Measurements from ENCODE around the gene IPMK.
"Not testable (repeated sequence)": the region's sequence is repeated elsewhere in the genome, so short reads cannot be mapped to it uniquely, and the experiment has no call there.

The IPMK gene

DNA sequence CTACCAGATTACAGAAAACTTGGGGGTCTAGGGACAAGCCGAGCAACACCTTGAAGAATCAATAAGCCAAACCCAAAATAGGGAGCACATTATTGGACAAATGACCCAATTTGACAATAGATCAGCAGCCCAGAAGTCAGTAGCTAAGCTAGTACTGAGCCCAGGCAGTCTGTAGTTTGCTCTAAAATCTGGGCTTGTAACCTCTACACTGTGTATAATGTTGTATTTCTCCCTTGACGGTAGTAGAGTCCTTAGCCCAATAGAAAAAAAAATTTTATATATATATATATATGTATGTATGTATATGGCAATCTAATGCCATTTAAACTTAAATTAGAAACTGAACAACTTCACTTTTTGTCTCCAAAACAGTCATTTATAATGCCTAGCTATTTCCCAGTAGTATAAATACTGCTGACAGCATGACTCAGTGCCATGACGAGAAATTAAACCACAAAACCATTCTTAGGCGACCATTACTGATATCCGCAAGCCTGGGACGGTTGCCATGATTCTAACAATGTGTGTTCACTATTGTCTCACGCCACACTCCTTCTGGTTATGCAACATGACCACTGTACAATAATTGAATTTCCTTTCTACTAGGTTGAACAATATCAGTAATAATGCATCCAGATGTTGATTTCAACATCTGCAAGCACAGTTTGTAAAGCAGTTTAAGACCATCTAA is 110.5 kb downstream of the IPMK start:
- DNase-seq (ENCODE audit: low spot score in 2 of 2) (no peak), ATAC-seq (replicated peaks; ENCODE audit: extremely low read depth, poor library complexity, severe bottlenecking) (no peak)
- H3K27me3 Mint-ChIP-seq, result peaks cover 39% of the 10 kb centered on the region
- no peaks in the 10 kb centered on the region for H3K9me3 Mint-ChIP-seq
- no peak overlapping the region for H3K4me3 Mint-ChIP-seq
- no peak overlapping the region for H3K27ac Mint-ChIP-seq (ENCODE audit: low read depth)
- H3K4me1 Mint-ChIP-seq, result no peaks in the 10 kb centered on the region
- no peaks in the 10 kb centered on the region for H3K36me3 Mint-ChIP-seq (ENCODE audit: insufficient read depth)

DNA sequence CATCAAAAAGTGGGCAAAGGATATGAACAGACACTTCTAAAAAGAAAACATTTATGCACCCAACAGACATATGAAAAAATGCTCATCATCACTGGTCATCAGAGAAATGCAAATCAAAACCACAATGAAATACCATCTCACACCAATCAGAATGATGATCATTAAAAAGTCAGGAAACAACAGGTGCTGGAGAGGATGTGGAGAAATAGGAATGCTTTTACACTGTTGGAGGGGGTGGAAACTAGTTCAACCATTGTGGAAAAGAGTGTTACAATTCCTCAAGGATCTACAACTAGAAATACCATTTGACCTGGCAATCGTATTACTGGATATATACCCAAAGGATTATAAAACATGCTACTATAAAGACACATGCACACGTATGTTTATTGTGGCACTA is 111.8 kb downstream of the IPMK start:
- not testable (repeated sequence) for ATAC-seq (replicated peaks; ENCODE audit: extremely low read depth, poor library complexity, severe bottlenecking); H3K4me1 Mint-ChIP-seq; H3K36me3 Mint-ChIP-seq (ENCODE audit: insufficient read depth); H3K9me3 Mint-ChIP-seq; H3K4me3 Mint-ChIP-seq; DNase-seq (ENCODE audit: low spot score in 2 of 2); H3K27ac Mint-ChIP-seq (ENCODE audit: low read depth)
- peaks cover 36% of the 10 kb centered on the region for H3K27me3 Mint-ChIP-seq

DNA sequence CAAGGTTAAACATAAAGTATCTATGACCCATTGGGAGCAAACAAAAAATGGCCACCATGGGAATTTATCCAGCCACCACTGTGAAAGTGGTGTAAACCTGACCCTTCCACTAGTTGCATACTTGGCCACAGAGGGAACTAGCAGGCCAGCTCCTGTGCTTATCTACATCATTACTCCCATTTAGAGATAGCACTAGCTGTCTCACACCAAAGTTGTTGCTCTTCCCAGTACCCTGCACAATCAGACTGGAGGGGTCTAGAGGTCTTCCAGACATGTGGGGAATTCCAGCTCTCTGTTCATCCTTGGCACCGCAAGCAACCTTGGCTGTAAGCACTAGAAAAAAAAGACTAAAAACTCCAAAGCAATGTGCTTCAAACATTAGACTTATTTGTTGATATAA is 113.9 kb downstream of the IPMK start:
- DNase-seq (ENCODE audit: low spot score in 2 of 2) (no peak), ATAC-seq (replicated peaks; ENCODE audit: extremely low read depth, poor library complexity, severe bottlenecking) (no peak)
- H3K4me1 Mint-ChIP-seq, result no peaks in the 10 kb centered on the region
- peaks cover 36% of the 10 kb centered on the region for H3K27me3 Mint-ChIP-seq
- no peaks in the 10 kb centered on the region for H3K36me3 Mint-ChIP-seq (ENCODE audit: insufficient read depth)
- H3K27ac Mint-ChIP-seq (ENCODE audit: low read depth), result no peak overlapping the region
- no peak overlapping the region for H3K4me3 Mint-ChIP-seq
- no peaks in the 10 kb centered on the region for H3K9me3 Mint-ChIP-seq

DNA sequence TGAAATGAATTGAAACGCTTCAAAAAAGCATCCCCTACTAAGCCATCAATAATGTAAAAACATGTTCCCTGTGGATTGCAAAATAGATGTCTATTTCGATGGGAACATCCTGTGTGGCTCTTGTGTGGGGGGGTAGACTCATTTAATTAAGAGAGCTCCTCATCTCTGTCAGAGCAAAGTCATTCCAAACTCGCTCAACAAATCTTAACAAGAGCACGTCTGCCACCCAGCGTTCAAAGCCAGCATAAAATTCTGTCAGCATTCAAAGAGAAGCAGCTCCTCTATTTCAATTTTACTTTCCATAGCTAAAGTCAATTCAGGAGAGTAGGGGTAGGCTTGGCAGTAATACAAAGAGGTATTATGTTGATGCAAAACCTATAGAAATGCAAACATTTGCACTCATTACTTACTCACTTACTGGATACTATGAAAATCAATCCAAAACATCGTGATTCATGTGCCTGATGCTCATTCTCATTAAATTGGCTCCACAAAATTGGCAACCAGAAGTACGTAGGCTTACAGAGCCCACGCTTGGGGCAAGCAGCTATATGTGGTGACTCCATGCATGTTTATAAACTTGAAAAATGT is 114.9 kb downstream of the IPMK start:
- ATAC-seq (replicated peaks; ENCODE audit: extremely low read depth, poor library complexity, severe bottlenecking), result no peak

GRCh38 chr10:58150290-58150689 is 117.4 kb downstream of the IPMK start:
- Mint-ChIP-seq H3K9me3 (no peaks in the 10 kb centered on the region), H3K4me1 (no peaks in the 10 kb centered on the region), H3K36me3 (ENCODE audit: insufficient read depth) (no peaks in the 10 kb centered on the region), H3K27me3 (peaks cover 22% of the 10 kb centered on the region), H3K27ac (ENCODE audit: low read depth) (no peak overlapping the region), H3K4me3 (no peak overlapping the region)
- ATAC-seq (replicated peaks; ENCODE audit: extremely low read depth, poor library complexity, severe bottlenecking) (no peak), DNase-seq (ENCODE audit: low spot score in 2 of 2) (no peak)

More for the DNA sequence above, 114.9 kb downstream of the IPMK start:
- no peaks in the 10 kb centered on the region for H3K9me3 Mint-ChIP-seq
- H3K36me3 Mint-ChIP-seq (ENCODE audit: insufficient read depth), result no peaks in the 10 kb centered on the region
- no peak overlapping the region for H3K27ac Mint-ChIP-seq (ENCODE audit: low read depth)
- H3K4me1 Mint-ChIP-seq, result no peaks in the 10 kb centered on the region
- no peak for DNase-seq (ENCODE audit: low spot score in 2 of 2)
- H3K27me3 Mint-ChIP-seq, result peaks cover 36% of the 10 kb centered on the region
- no peak overlapping the region for H3K4me3 Mint-ChIP-seq

DNA sequence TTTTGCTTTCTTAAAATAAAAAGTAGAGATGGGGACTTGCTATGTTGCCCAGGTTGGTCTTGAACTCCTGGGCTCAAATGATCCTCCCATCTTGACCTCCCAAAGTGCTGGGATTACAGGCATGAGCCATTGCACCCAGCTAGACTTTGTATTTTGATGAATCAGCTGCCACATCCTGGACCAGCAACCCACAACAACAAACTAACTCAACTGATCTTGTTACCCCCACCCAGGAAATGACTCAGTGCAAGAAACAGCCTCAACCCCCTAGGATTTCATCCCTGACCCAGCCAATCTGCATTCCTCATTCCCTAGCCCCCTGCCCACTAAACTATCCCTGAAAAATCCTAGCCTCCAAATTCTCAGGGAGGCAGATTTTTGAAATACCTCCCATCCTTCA is 123.8 kb downstream of the IPMK start:
- Mint-ChIP-seq H3K9me3 (no peaks in the 10 kb centered on the region), H3K27ac (ENCODE audit: low read depth) (no peak overlapping the region), H3K36me3 (ENCODE audit: insufficient read depth) (no peaks in the 10 kb centered on the region), H3K27me3 (no peaks in the 10 kb centered on the region), H3K4me3 (no peak overlapping the region), H3K4me1 (peaks cover 11% of the 10 kb centered on the region)
- no peak for DNase-seq (ENCODE audit: low spot score in 2 of 2)
- ATAC-seq (replicated peaks; ENCODE audit: extremely low read depth, poor library complexity, severe bottlenecking), result no peak

Data from central memory CD8-positive, alpha-beta T cell (primary cell).